ENCODE data around the gene APOC4.

The APOC4 gene

DNA sequence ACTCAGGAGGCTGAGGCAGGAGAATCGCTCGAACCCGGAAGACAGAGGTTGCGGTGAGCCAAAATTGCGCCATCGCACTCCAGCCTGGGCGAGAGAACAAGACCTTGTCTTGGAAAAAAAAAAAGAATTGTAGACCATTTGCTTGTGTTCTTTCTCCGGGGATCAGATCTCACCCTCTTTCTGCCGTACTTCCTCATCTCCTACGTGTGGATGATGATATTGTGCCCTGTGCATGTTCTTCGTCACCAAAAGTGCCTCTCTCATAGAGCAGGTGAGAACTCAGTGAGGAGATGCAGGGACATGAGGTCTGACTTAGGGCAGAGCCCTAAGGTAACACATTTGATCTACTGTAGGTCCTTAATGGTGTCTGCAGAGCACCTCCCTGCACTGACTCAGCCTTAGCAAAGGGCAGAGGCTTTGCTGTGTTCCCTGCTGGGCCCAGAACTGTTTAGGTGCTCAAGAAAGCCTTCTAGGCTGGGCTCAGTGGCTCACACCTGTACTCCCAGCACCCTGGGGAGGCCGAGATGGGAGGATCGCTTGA, 5.1 kb downstream of the APOC4 start:
- TF ChIP-seq, protein P1, sequence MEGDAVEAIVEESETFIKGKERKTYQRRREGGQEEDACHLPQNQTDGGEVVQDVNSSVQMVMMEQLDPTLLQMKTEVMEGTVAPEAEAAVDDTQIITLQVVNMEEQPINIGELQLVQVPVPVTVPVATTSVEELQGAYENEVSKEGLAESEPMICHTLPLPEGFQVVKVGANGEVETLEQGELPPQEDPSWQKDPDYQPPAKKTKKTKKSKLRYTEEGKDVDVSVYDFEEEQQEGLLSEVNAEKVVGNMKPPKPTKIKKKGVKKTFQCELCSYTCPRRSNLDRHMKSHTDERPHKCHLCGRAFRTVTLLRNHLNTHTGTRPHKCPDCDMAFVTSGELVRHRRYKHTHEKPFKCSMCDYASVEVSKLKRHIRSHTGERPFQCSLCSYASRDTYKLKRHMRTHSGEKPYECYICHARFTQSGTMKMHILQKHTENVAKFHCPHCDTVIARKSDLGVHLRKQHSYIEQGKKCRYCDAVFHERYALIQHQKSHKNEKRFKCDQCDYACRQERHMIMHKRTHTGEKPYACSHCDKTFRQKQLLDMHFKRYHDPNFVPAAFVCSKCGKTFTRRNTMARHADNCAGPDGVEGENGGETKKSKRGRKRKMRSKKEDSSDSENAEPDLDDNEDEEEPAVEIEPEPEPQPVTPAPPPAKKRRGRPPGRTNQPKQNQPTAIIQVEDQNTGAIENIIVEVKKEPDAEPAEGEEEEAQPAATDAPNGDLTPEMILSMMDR (IDR thresholded peaks at IDR 0.05; ENCODE audit: insufficient read depth, low read depth, low read length, missing control alignments), result no peak
- no peak overlapping the region for H3K4me3 ChIP-seq (ENCODE audit: low read length)
- DNase-seq (ENCODE audit: low read depth), result no peak

DNA sequence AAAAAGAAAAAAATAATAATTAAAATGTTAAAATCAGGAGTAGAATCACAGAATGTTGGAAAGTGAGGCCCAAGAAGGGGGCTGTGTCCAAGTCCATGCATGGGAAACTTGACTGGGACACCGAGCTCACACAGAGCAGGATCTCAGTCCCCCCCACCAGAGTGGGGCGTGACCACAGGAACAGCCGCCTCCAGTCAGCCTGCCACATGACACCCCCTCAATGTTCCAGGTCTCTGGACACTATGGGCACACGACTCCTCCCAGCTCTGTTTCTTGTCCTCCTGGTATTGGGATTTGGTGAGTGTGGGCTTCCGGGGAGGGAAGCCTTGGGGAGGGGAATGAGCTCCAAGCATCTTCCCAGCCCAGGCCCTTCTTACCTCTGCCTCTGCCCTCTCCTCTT, 6.2 kb downstream of the APOC4 start:
- H3K4me3 ChIP-seq (ENCODE audit: low read length), result no peak overlapping the region
- no peak for DNase-seq (ENCODE audit: low read depth)
- TF ChIP-seq, protein P1 (IDR thresholded peaks at IDR 0.05; ENCODE audit: insufficient read depth, low read depth, low read length, missing control alignments), result no peak

DNA sequence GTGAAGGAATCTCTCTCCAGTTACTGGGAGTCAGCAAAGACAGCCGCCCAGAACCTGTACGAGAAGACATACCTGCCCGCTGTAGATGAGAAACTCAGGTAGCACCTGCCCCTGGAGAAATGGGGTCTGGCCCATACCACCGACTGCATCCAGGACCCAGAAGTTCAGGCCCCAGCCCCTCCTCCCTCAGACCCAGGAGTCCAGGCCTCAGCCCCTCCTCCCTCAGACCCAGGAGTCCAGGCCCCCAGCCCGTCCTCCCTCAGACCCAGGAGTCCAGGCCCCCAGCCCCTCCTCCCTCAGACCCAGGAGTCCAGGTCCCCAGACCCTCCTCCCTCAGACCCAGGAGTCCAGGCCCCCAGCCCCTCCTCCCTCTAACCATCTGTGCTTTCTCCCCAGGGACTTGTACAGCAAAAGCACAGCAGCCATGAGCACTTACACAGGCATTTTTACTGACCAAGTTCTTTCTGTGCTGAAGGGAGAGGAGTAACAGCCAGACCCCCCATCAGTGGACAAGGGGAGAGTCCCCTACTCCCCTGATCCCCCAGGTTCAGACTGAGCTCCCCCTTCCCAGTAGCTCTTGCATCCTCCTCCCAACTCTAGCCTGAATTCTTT, 6.8 kb downstream of the APOC4 start:
- TF ChIP-seq, protein P1 (IDR thresholded peaks at IDR 0.05; ENCODE audit: insufficient read depth, low read depth, low read length, missing control alignments), result no peak
- no peak for DNase-seq (ENCODE audit: low read depth)
- no peak overlapping the region for H3K4me3 ChIP-seq (ENCODE audit: low read length)

DNA sequence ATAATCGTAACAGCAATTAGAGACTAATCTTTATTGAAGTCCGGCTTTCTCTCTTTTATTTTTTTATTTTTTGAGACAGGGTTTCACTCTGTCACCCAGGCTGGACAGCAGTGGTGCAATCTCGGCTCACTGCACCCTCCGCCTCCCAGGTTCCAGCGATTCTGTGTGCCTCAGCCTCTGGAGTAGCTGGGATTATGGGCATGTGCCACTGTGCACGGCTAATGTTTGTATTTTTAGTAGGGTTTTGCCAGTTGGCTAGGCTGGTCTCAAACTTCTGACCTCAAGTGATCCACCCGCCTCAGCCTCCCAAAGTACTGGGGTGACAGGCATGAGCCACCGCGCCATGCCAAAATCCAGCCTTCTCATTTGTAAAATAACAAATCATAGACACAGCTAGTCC, 7.5 kb downstream of the APOC4 start:
- TF ChIP-seq, protein P1 (IDR thresholded peaks at IDR 0.05; ENCODE audit: insufficient read depth, low read depth, low read length, missing control alignments), result no peak
- no peak overlapping the region for H3K4me3 ChIP-seq (ENCODE audit: low read length)
- no peak for DNase-seq (ENCODE audit: low read depth)

DNA sequence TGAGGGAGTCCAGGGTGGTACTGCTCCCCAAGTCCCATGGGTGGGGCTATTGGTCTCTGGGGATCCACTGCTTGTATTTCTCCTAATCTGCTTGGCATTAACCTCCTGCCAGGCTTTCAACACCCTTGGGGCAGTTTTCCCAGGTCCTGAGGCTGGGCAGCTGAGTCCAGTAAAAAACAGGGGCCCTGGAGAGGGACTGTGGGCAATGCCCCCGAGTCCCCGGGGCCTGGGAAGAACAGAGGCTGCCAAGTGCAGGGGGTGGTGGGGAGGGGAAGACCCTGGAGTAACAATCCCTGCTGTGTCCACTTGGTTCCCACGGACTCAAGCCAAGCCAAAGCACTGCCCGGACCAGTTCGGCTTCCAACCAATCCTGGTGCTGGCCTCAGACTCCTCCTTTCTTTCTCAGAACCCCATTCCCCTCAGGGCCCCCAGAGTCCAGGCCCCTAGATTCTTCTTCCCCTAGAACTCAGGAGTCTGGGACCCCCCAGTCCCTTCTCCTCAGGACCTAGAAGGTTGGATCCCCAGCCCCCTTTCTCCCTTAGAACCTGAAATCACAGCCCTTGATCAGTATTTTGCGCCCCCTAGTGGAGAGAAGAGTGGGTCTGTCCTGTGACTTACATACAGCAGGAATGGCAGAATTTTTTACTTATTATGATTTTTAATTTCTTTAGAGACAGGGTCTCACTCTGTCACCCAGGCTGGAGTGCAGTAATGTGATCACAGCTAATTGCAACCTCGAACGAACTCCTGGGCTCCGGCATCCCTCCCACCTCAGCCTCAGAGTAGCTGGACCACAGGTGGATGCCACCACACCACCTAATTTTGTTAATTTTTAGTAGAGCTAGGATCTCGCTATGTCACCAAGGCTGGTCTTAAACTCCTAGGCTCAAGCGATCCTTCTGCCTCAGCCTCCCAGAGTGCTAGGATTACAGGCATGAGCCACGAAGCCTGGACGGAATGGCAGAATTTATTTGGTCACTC, 9.4 kb downstream of the APOC4 start:
- peak; percentile 82 for DNase-seq (ENCODE audit: low read depth)
- peak overlapping the region; percentile 1 for H3K4me3 ChIP-seq (ENCODE audit: low read length)
- TF ChIP-seq, protein P1 (IDR thresholded peaks at IDR 0.05; ENCODE audit: insufficient read depth, low read depth, low read length, missing control alignments), result peak; percentile 85

DNA sequence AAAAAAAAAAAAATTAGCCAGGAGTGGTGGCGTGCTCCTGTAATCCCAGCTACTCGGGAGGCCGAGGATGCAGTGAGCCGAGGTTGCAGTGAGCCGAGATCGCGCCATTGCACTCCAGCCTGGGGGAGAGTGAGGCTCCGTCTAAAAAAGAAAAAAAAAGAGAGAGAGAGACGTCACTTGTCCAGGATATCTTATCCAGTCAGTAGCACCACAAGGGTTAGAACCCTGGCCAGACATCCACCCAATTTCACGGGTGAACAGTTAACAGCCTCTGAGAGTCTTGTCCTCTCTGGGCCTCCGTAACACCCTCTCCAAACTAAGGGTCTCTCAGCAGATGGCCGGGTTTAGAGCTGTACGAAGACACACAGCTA, 12.2 kb downstream of the APOC4 start:
- no peak for DNase-seq (ENCODE audit: low read depth)
- TF ChIP-seq, protein P1 (IDR thresholded peaks at IDR 0.05; ENCODE audit: insufficient read depth, low read depth, low read length, missing control alignments), result no peak
- peak overlapping the region; percentile 99 for H3K4me3 ChIP-seq (ENCODE audit: low read length)

Data from epithelial cell of esophagus (primary cell).